ENCODE results near the gene SPATA9. TPM values are rescaled to one million over a fixed set of nuclear protein-coding genes. Genes with fewer than 3 reads are reported as not detected.
"Not testable (repeated sequence)": the region's sequence is repeated elsewhere in the genome, so short reads cannot be mapped to it uniquely, and the experiment has no call there.

SPATA9 gene
- total RNA-seq, 1 donor from 2014 or later: not detected

DNA sequence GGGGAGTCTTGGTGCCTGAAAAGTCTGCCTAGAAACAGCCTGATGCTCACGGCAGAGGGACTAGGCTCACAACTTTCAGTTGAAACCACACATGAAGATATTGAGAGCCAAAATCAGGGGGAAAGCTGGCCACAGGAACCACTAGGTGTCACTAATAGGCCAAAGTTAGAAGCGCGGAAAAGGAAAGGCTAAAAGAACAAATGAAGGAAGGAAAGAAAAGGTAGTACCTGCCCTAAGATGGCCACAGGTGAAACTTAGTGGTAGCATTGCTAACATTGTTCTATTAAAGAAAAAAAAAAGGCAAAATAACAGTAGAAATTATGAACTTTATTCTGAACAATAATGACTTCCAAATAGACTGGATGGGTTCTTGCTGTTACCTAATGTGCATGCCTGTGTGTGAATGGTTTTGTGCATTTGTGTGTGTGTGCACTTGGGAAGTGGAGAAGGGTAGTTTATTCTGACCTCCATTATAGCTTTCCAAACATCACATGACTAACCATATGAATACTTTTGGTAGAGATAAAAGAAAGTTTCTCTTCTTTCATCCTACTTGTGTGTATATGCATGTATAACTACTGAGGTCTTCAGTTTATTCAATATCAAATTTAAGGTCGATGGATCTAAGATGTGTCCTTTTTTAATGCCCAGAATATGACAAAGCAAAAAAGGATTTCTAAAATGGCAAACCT is 38.3 kb downstream of the SPATA9 start:
- Mint-ChIP-seq H3K27ac (peak overlapping the region; percentile 6), H3K27me3 (ENCODE audit: low read depth) (peaks cover 3% of the 10 kb centered on the region), H3K4me3 (ENCODE audit: low read depth) (no peak overlapping the region), H3K4me1 (ENCODE audit: low read depth) (peaks cover 29% of the 10 kb centered on the region), H3K9me3 (no peaks in the 10 kb centered on the region), H3K36me3 (ENCODE audit: low read depth) (no peaks in the 10 kb centered on the region)
- intact Hi-C loops (cut with micrococcal nuclease): loop anchor here (1.0 to 10.0 kb wide), 8 partner anchors 22 to 1018 kb away; partner anchors contain the start of genes CAST, ELL2 and GLRX
- DNase-seq (ENCODE audit: low spot score): peak; percentile 33

DNA sequence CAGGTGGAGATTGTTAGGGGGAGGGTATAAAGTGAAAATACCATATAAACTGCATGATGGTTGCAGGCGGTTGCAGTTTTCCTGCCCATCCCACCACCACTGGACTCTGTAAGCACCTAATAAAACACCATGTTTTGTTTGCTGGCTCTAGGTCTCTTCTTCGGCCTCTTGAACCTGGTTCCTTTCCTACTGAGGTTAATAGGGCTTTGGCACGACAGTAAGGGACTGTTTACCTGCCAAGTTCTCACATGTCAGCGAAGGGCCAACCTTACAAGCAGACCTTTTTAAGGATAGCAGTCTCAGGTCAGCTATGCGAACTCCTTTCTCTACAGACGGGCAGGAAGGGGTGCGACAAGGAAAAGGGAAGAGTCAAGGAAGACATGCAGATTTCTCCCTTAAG is 39.6 kb downstream of the SPATA9 start:
- no peak overlapping the region for H3K27ac Mint-ChIP-seq
- H3K4me3 Mint-ChIP-seq (ENCODE audit: low read depth): no peak overlapping the region
- peaks cover 29% of the 10 kb centered on the region for H3K4me1 Mint-ChIP-seq (ENCODE audit: low read depth)
- intact Hi-C loops (cut with micrococcal nuclease): loop anchor here (10.0 kb wide), 2 partner anchors 322 to 422 kb away; partner anchors contain the start of gene ELL2
- DNase-seq (ENCODE audit: low spot score): no peak
- H3K9me3 Mint-ChIP-seq: no peaks in the 10 kb centered on the region
- H3K36me3 Mint-ChIP-seq (ENCODE audit: low read depth): no peaks in the 10 kb centered on the region
- H3K27me3 Mint-ChIP-seq (ENCODE audit: low read depth): peaks cover 8% of the 10 kb centered on the region

DNA sequence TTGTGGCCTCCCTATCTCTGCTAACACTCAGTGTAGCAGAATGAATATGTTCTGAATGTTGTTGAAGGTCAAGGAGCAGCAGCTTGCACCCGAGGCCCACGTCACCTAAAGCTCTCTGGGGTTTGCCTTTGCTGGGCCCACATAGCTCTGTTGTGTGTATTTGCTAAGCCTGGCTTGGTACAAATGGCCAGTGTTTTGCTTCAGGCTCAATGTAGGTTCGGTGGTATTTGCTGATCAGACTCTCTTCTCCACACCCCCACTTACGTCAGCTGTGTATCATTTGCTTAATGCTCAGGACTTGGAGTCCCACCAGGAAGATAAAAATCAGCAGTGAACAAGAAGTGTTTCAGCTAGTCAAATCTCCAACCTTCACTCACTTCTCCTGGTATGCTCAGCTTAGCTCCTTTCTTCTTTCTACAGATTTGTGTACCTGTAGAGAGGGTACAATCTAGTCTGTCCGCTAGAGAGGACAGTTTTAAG is 41.0 kb downstream of the SPATA9 start:
- no peaks in the 10 kb centered on the region for H3K9me3 Mint-ChIP-seq
- peaks cover 22% of the 10 kb centered on the region for H3K4me1 Mint-ChIP-seq (ENCODE audit: low read depth)
- H3K4me3 Mint-ChIP-seq (ENCODE audit: low read depth): no peak overlapping the region
- H3K27me3 Mint-ChIP-seq (ENCODE audit: low read depth): peaks cover 8% of the 10 kb centered on the region
- no peak overlapping the region for H3K27ac Mint-ChIP-seq
- intact Hi-C loops (cut with micrococcal nuclease): loop anchor here (10.0 kb wide), 2 partner anchors 323 to 423 kb away; partner anchors contain the start of gene ELL2
- no peak for DNase-seq (ENCODE audit: low spot score)
- no peaks in the 10 kb centered on the region for H3K36me3 Mint-ChIP-seq (ENCODE audit: low read depth)

DNA sequence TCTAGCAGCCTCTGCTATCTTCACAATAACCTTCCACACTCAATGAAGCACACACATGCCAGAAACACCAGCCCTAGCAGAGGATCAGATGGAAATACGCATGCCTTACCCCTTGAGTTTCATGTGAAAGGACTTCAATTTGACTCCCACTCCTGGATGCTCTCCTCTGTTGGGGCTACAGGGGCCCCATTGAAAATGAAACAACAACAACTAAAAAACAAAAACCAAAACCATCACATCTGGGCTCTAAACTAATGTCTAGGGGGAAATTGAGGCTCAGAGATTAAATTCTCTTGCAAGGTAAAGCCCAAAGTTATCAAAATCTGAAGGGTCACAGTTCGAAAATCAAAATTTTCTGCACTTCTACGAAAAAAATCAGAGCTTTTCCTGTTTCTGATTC is 44.2 kb downstream of the SPATA9 start:
- peaks cover 4% of the 10 kb centered on the region for H3K4me1 Mint-ChIP-seq (ENCODE audit: low read depth)
- intact Hi-C loops (cut with micrococcal nuclease): no loop called here

DNA sequence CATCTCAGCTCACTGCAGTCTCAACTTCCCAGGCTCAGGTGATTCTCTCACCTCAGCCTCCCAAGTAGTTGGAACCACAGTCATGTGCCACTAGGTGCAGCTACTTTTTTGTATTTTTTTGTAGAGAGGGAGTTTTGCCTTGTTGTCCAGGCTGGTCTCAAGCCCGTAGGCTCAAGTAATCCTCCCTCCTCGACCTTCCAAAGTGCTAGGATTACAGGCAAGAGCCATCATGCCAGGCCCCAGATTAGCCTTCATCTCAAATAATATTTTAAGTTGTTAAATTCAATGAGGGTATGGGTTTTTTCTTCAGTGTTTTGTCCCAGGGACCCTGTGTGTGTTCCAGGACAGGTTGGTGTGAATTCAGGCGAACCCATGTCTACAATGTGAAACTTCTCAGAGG is 48.7 kb downstream of the SPATA9 start:
- H3K9me3 Mint-ChIP-seq: peaks cover 18% of the 10 kb centered on the region
- peaks cover 10% of the 10 kb centered on the region for H3K27me3 Mint-ChIP-seq (ENCODE audit: low read depth)
- intact Hi-C loops (cut with micrococcal nuclease): no loop called here
- H3K27ac Mint-ChIP-seq: no peak overlapping the region
- peaks cover 17% of the 10 kb centered on the region for H3K4me1 Mint-ChIP-seq (ENCODE audit: low read depth)
- H3K4me3 Mint-ChIP-seq (ENCODE audit: low read depth): no peak overlapping the region
- no peak for DNase-seq (ENCODE audit: low spot score)
- H3K36me3 Mint-ChIP-seq (ENCODE audit: low read depth): peaks cover 13% of the 10 kb centered on the region

More for the DNA sequence above, 44.2 kb downstream of the SPATA9 start:
- Mint-ChIP-seq H3K4me3 (ENCODE audit: low read depth) (no peak overlapping the region), H3K36me3 (ENCODE audit: low read depth) (no peaks in the 10 kb centered on the region), H3K27me3 (ENCODE audit: low read depth) (peaks cover 14% of the 10 kb centered on the region), H3K27ac (no peak overlapping the region), H3K9me3 (no peaks in the 10 kb centered on the region)
- DNase-seq (ENCODE audit: low spot score): no peak

DNA sequence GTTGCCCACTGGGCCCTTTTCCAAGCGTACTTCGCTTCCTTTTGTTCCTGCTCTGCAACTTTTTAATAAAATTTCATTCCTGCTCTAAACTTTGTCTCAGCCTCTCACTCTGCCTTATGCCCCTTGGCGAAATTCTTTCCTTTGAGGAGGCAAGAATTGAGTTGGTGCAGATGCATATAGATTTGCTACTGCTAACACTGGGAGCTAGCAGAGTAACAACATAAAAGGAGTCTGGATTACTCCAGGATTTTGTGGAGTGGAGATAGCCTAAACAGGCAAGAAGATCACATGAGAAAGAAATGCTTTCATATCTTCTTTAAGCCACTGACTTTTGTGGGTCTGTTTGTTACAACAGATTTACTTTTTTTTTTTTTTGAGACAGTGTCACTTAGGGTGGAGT is 49.1 kb downstream of the SPATA9 start:
- no peak overlapping the region for H3K27ac Mint-ChIP-seq
- intact Hi-C loops (cut with micrococcal nuclease): no loop called here
- DNase-seq (ENCODE audit: low spot score): no peak
- H3K4me1 Mint-ChIP-seq (ENCODE audit: low read depth): peaks cover 16% of the 10 kb centered on the region
- peaks cover 18% of the 10 kb centered on the region for H3K9me3 Mint-ChIP-seq
- H3K27me3 Mint-ChIP-seq (ENCODE audit: low read depth): peaks cover 9% of the 10 kb centered on the region
- H3K36me3 Mint-ChIP-seq (ENCODE audit: low read depth): peaks cover 13% of the 10 kb centered on the region
- H3K4me3 Mint-ChIP-seq (ENCODE audit: low read depth): no peak overlapping the region

DNA sequence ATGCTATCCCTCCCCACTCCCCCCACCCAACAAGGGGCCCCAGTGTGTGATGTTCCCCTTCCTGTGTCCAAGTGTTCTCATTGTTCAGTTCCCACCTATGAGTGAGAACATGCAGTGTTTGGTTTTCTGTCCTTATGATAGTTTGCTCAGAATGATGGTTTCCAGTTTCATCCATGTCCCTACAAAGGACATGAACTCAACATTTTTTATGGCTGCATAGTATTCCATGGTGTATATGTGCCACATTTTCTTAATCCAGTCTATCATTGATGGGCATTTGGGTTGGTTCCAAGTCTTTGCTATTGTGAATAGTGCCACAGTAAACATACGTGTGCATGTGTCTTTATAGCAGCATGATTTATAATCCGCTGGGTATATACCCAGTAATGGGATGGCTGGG is 49.8 kb downstream of the SPATA9 start:
- intact Hi-C loops (cut with micrococcal nuclease): loop anchor here (1.0 kb wide), 1 partner anchor 13 kb away; the partner anchor contains the start of gene RFESD
- peaks cover 13% of the 10 kb centered on the region for H3K36me3 Mint-ChIP-seq (ENCODE audit: low read depth)
- H3K4me3 Mint-ChIP-seq (ENCODE audit: low read depth); H3K27me3 Mint-ChIP-seq (ENCODE audit: low read depth); DNase-seq (ENCODE audit: low spot score); H3K27ac Mint-ChIP-seq: not testable (repeated sequence)
- H3K4me1 Mint-ChIP-seq (ENCODE audit: low read depth): peaks cover 13% of the 10 kb centered on the region
- peaks cover 18% of the 10 kb centered on the region for H3K9me3 Mint-ChIP-seq

DNA sequence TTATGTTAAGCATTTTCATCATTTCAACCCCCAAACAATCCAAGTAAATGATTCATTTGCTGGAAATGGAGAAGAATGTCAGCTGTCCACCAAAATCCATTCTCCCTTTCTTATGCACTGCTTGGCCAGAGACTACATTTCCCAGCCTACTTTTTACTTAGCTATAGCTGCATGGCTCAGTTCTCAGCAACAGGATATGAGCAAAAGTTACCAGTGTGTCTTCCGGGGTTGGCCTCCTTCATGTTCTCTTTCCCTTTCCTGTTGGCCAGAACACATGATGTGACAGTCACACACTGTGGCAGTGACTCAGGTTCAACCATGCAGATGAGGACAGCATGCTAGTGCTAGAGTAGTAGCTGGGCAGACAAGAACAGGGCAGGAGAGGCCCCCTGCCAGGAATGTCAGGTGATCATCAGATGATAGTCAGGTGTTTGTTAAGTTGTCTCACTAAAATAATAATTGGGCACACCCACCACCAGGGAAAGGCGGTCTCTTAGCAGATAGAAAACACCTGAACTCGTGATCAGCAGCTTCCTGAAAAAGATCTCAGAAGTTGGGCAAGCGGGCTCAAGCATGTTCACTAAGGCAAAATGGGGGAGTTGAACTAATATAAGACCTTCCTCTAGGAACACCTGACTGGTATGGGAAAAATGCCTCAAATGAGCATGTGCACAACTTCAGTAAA is 50.7 kb downstream of the SPATA9 start:
- H3K4me1 Mint-ChIP-seq (ENCODE audit: low read depth): peaks cover 13% of the 10 kb centered on the region
- peaks cover 6% of the 10 kb centered on the region for H3K27me3 Mint-ChIP-seq (ENCODE audit: low read depth)
- peak overlapping the region; percentile 81 for H3K27ac Mint-ChIP-seq
- peaks cover 13% of the 10 kb centered on the region for H3K36me3 Mint-ChIP-seq (ENCODE audit: low read depth)
- DNase-seq (ENCODE audit: low spot score): peak; percentile 61
- intact Hi-C loops (cut with micrococcal nuclease): loop anchor here (1.0 kb wide), 1 partner anchor 14 kb away; the partner anchor contains the start of gene RFESD
- H3K4me3 Mint-ChIP-seq (ENCODE audit: low read depth): no peak overlapping the region
- peaks cover 18% of the 10 kb centered on the region for H3K9me3 Mint-ChIP-seq

DNA sequence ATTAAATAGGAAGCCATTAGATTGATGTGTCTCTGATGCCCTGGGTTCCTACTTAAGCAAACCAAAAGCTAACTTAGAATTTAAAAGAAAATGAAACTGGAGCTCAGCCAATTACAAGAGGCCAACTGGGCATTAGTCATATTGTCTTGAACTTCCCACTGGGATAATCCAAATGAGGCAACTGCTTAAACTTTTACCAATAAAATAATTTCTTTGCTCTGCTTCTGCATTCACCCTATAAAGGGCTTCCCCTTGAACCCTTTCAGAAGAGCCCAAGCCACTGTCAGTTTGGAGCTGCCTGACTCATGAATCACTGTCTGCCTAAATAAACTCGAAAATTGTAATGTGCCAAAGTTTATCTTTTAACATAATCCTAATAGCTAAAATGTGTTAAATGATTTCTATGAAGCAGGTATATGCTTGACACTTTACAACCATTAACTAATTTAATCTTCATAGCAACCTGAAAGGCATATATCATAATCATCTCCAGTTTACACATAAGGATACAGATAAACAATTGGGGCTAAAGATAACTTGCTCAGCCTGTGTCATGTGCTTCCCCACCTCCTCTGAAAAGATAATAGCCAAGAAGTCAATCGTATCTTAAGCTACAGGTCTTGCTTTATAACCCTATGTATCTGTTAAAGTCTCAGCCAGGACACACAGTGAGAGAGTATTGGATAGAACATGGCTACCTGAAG is 51.4 kb downstream of the SPATA9 start:
- H3K36me3 Mint-ChIP-seq (ENCODE audit: low read depth): peaks cover 13% of the 10 kb centered on the region
- H3K4me3 Mint-ChIP-seq (ENCODE audit: low read depth): no peak overlapping the region
- peak overlapping the region; percentile 81 for H3K27ac Mint-ChIP-seq
- peaks cover 18% of the 10 kb centered on the region for H3K9me3 Mint-ChIP-seq
- peaks cover 6% of the 10 kb centered on the region for H3K27me3 Mint-ChIP-seq (ENCODE audit: low read depth)
- DNase-seq (ENCODE audit: low spot score): no peak
- peaks cover 13% of the 10 kb centered on the region for H3K4me1 Mint-ChIP-seq (ENCODE audit: low read depth)
- intact Hi-C loops (cut with micrococcal nuclease): no loop called here

DNA sequence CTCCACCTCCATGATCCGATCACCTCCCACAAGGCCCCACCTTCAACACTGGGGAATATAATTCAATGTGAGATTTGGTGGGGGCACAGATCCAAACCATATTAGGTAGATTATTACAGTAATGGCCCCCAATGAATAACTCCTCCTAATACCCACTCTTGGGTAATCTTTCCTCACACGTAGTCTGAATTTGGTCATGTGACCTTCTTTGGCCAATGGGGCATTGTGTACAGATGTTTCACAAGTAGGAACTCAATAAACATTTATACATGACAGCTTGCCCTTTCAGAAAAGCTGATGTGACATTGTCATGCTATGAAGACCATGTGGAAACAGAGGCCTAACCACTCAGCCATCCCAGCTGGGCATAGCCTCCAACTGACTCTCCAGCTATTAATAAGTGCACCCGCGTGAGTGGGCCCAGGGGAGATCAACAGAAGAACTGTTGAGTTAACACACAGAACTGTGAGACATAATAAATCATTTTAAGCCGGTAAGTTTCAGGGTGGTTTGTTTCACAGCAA is 52.3 kb downstream of the SPATA9 start:
- peaks cover 18% of the 10 kb centered on the region for H3K9me3 Mint-ChIP-seq
- H3K36me3 Mint-ChIP-seq (ENCODE audit: low read depth): peaks cover 13% of the 10 kb centered on the region
- intact Hi-C loops (cut with micrococcal nuclease): no loop called here
- H3K27me3 Mint-ChIP-seq (ENCODE audit: low read depth): peaks cover 4% of the 10 kb centered on the region
- H3K27ac Mint-ChIP-seq: no peak overlapping the region
- no peak for DNase-seq (ENCODE audit: low spot score)
- no peak overlapping the region for H3K4me3 Mint-ChIP-seq (ENCODE audit: low read depth)
- peaks cover 13% of the 10 kb centered on the region for H3K4me1 Mint-ChIP-seq (ENCODE audit: low read depth)

DNA sequence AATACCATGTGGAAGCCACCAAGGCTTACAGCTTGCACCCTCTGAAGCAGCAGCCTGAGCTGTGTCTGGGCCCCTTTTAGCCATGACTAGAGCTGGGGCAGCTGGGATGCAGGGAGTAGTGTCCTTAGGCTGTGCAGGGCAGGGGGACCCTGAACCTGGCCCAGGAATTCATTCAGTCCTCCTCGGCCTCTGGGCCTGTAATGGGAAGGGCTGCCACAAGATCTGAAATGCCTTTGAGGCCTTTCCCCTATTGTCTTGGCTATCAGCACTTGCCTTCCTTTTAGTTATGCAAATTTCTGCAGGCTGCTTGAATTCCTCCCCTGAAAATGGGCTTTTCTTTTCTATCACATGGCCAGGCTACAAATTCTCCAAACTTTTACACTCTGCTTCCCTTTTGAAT is 53.9 kb downstream of the SPATA9 start:
- no peak overlapping the region for H3K27ac Mint-ChIP-seq
- peaks cover 6% of the 10 kb centered on the region for H3K27me3 Mint-ChIP-seq (ENCODE audit: low read depth)
- peaks cover 18% of the 10 kb centered on the region for H3K9me3 Mint-ChIP-seq
- no peak overlapping the region for H3K4me3 Mint-ChIP-seq (ENCODE audit: low read depth)
- no peak for DNase-seq (ENCODE audit: low spot score)
- H3K36me3 Mint-ChIP-seq (ENCODE audit: low read depth): peaks cover 13% of the 10 kb centered on the region
- peaks cover 13% of the 10 kb centered on the region for H3K4me1 Mint-ChIP-seq (ENCODE audit: low read depth)
- intact Hi-C loops (cut with micrococcal nuclease): no loop called here

DNA sequence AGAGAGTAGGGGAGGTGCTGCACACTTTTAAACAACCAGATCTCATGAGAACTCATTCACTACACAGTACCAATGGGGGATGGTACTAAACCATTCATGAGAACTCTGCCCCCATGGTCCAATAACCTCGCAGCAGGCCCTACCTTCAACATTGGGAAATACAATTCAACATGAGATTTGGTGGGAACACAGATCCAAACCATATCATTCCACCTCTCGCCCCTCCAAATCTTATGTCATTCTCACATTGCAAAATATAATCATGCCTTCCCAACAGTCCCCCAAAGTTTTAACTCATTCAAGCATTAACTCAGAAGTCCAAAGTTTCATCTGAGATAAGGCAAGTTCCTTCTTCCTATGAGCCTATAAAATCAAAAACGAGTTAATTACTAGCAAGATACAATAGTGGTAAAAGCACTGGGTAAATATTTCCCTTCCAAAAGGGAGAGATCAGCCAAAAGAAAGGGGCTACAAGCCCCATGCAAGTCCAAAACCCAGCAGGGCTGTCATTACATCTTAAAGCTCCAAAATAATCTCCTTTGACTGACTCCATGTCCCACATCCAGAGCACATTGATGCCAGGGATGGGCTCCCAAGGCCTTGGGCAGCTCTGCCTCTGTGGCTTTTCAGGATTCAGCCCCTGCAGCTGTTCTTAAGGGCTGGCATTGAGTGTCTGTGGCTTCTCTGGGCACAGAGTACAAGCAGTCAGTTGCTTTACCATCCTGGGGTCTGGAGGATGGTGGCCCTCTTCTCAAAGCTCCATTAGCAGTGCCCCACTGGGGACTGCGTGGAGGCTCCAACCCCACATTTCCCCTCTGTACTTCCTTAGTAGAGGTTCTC is 54.6 kb downstream of the SPATA9 start:
- intact Hi-C loops (cut with micrococcal nuclease): no loop called here
- no peak for DNase-seq (ENCODE audit: low spot score)
- no peak overlapping the region for H3K4me3 Mint-ChIP-seq (ENCODE audit: low read depth)
- H3K27ac Mint-ChIP-seq: no peak overlapping the region
- peaks cover 18% of the 10 kb centered on the region for H3K9me3 Mint-ChIP-seq
- peaks cover 6% of the 10 kb centered on the region for H3K27me3 Mint-ChIP-seq (ENCODE audit: low read depth)
- peaks cover 13% of the 10 kb centered on the region for H3K4me1 Mint-ChIP-seq (ENCODE audit: low read depth)
- peaks cover 13% of the 10 kb centered on the region for H3K36me3 Mint-ChIP-seq (ENCODE audit: low read depth)
